ENCODE data around the gene CDH7.

CDH7 gene

GRCh38 chr18:65768120-65768778 is 17.4 kb downstream of the CDH7 start:
- no peak for DNase-seq

- DNase-seq = no peak
Observed at GRCh38 chr18:65769652-65770051, 18.8 kb downstream of the CDH7 start.

- DNase-seq = no peak
Observed at GRCh38 chr18:65786474-65786873, 35.7 kb downstream of the CDH7 start.

- DNase-seq = peak; percentile 26
Observed at GRCh38 chr18:65788373-65788772, 37.6 kb downstream of the CDH7 start.

- DNase-seq = no peak
Observed at GRCh38 chr18:65790604-65791003, 39.8 kb downstream of the CDH7 start.

GRCh38 chr18:65791719-65792118 is 40.9 kb downstream of the CDH7 start:
- peak; percentile 22 for DNase-seq

GRCh38 chr18:65792456-65793074 is 41.8 kb downstream of the CDH7 start:
- peak; percentile 29 for DNase-seq

GRCh38 chr18:65808759-65809158 is 57.9 kb downstream of the CDH7 start:
- no peak for DNase-seq

- DNase-seq = no peak
Observed at GRCh38 chr18:65811307-65811706, 60.5 kb downstream of the CDH7 start.

- no peak for DNase-seq
Observed at GRCh38 chr18:65815506-65815905, 64.7 kb downstream of the CDH7 start.

GRCh38 chr18:65817178-65817577 is 66.4 kb downstream of the CDH7 start:
- DNase-seq = no peak

GRCh38 chr18:65821911-65822310 is 71.1 kb downstream of the CDH7 start:
- no peak for DNase-seq

- DNase-seq = no peak
Observed at GRCh38 chr18:65822826-65823225, 72.0 kb downstream of the CDH7 start.

- no peak for DNase-seq
Observed at GRCh38 chr18:65827444-65827843, 76.6 kb downstream of the CDH7 start.

GRCh38 chr18:65835881-65836280 is 85.1 kb downstream of the CDH7 start:
- no peak for DNase-seq

GRCh38 chr18:65846107-65846506 is 95.3 kb downstream of the CDH7 start:
- DNase-seq = no peak

- no peak for DNase-seq
Observed at GRCh38 chr18:65852273-65852672, 101.5 kb downstream of the CDH7 start.

GRCh38 chr18:65859075-65859474 is 108.3 kb downstream of the CDH7 start:
- DNase-seq = no peak

GRCh38 chr18:65869527-65869926 is 118.7 kb downstream of the CDH7 start:
- peak; percentile 21 for DNase-seq

- DNase-seq = no peak
Observed at GRCh38 chr18:65876310-65876709, 125.5 kb downstream of the CDH7 start.

GRCh38 chr18:65897292-65897691 is 146.5 kb downstream of the CDH7 start:
- DNase-seq = no peak

- DNase-seq = no peak
Observed at GRCh38 chr18:65901522-65901921, 150.7 kb downstream of the CDH7 start.

GRCh38 chr18:65906621-65907034 is 155.8 kb downstream of the CDH7 start:
- DNase-seq = no peak

- DNase-seq = no peak
Observed at GRCh38 chr18:65907281-65907680, 156.5 kb downstream of the CDH7 start.

- DNase-seq = no peak
Observed at GRCh38 chr18:65919018-65919417, 168.2 kb downstream of the CDH7 start.
